ENCODE results near the gene MSANTD4.
"Not testable (repeated sequence)": the region's sequence is repeated elsewhere in the genome, so short reads cannot be mapped to it uniquely, and the experiment has no call there.

The MSANTD4 gene

GRCh38 chr11:106014620-106015019, 7.4 kb downstream of the MSANTD4 start:
- in situ Hi-C loops (cut with HindIII; ENCODE audit: low sequenced_read_pairs), result no loop called here
- TF ChIP-seq CTCF (IDR thresholded peaks at IDR 0.05; ENCODE audit: low read depth, low read length), result no peak
- no peak overlapping the region for H3K4me3 ChIP-seq (ENCODE audit: low read depth, low read length)
- no peak for DNase-seq (ENCODE audit: low read depth, low spot score)

- no peak for TF ChIP-seq CTCF (IDR thresholded peaks at IDR 0.05; ENCODE audit: low read depth, low read length)
- no peak for DNase-seq (ENCODE audit: low read depth, low spot score)
- H3K4me3 ChIP-seq (ENCODE audit: low read depth, low read length), result no peak overlapping the region
- in situ Hi-C loops (cut with HindIII; ENCODE audit: low sequenced_read_pairs), result no loop called here
These were observed 8.0 kb downstream of the MSANTD4 start for GRCh38 chr11:106014035-106014434.

- no peak for TF ChIP-seq CTCF (IDR thresholded peaks at IDR 0.05; ENCODE audit: low read depth, low read length)
- H3K4me3 ChIP-seq (ENCODE audit: low read depth, low read length), result no peak overlapping the region
- in situ Hi-C loops (cut with HindIII; ENCODE audit: low sequenced_read_pairs), result no loop called here
- DNase-seq (ENCODE audit: low read depth, low spot score), result peak; percentile 84
These were observed 9.3 kb downstream of the MSANTD4 start for GRCh38 chr11:106012744-106013143.

GRCh38 chr11:106011481-106011880, 10.6 kb downstream of the MSANTD4 start:
- in situ Hi-C loops (cut with HindIII; ENCODE audit: low sequenced_read_pairs), result no loop called here
- TF ChIP-seq CTCF (IDR thresholded peaks at IDR 0.05; ENCODE audit: low read depth, low read length), result no peak
- no peak overlapping the region for H3K4me3 ChIP-seq (ENCODE audit: low read depth, low read length)
- no peak for DNase-seq (ENCODE audit: low read depth, low spot score)

GRCh38 chr11:106003094-106003493, 18.9 kb downstream of the MSANTD4 start:
- H3K4me3 ChIP-seq (ENCODE audit: low read depth, low read length); in situ Hi-C loops (cut with HindIII; ENCODE audit: low sequenced_read_pairs); DNase-seq (ENCODE audit: low read depth, low spot score): not testable (repeated sequence)

GRCh38 chr11:106001304-106002012, 20.6 kb downstream of the MSANTD4 start:
- DNase-seq (ENCODE audit: low read depth, low spot score), result no peak
- no peak overlapping the region for H3K4me3 ChIP-seq (ENCODE audit: low read depth, low read length)
- in situ Hi-C loops (cut with HindIII; ENCODE audit: low sequenced_read_pairs), result no loop called here
- no peak for TF ChIP-seq CTCF (IDR thresholded peaks at IDR 0.05; ENCODE audit: low read depth, low read length)

GRCh38 chr11:105991888-105992287, 30.2 kb downstream of the MSANTD4 start:
- no peak for DNase-seq (ENCODE audit: low read depth, low spot score)
- no peak for TF ChIP-seq CTCF (IDR thresholded peaks at IDR 0.05; ENCODE audit: low read depth, low read length)
- in situ Hi-C loops (cut with HindIII; ENCODE audit: low sequenced_read_pairs), result no loop called here

More at GRCh38 chr11:105991888-105992287, 30.2 kb downstream of the MSANTD4 start:
- H3K4me3 ChIP-seq (ENCODE audit: low read depth, low read length), result no peak overlapping the region
